GM18499 (cell line): ENCODE results near the gene FSTL5.

Experiments
- ATAC-seq: cut with Tn5 transposase; IDR thresholded peaks from one replicate; pipeline ENCODE4 v1.9.1; 2021; ENCODE audit warnings: moderate number of reproducible peaks; ENCODE audit not compliant: insufficient read depth, unreplicated experiment

Gene FSTL5

GRCh38 chr4:161364681-161365080 is 799.1 kb downstream of the FSTL5 start:
- no peak for ATAC-seq

GRCh38 chr4:161360982-161361381 is 802.8 kb downstream of the FSTL5 start:
- ATAC-seq, result no peak

GRCh38 chr4:161359491-161359890 is 804.3 kb downstream of the FSTL5 start:
- no peak for ATAC-seq

DNA sequence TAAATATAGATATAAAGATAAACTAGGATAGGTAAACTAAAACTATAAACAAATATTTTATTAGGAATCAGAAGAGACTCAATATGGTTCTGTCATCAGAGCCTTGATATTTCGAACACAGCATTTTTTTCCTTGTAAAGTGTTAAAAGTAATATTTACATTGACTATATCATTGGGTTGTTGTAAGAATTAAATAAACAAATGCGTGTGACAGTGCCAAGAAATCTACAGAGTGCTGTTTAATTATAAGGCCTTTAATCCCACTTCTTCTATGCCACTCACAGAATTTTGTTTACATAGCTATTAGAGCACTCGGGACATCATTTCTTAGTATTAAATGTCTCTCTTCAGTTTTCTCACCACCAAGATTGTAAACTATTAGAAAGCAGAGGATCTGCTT is 807.4 kb downstream of the FSTL5 start:
- no peak for ATAC-seq

- no peak for ATAC-seq
Observed at GRCh38 chr4:161350946-161351345, 812.9 kb downstream of the FSTL5 start.

DNA sequence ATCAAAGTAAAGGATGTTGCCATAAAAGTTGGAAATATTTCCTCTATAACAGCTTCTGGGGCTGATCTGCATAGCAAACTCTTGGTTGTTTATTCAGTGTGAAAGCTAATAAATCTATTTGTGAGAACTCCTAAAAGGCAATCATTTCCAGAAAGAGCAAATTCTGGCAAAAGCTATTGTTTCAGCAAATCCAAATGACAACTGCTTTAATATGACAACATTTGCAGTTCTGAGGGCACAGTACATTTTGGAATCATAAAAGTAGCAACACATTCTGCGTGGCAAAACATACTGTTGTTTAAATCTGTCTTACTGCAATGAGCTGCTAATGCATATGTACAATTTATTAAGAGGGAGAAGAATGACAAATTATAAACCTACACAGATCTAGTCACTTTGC is 818.1 kb downstream of the FSTL5 start:
- ATAC-seq, result no peak

GRCh38 chr4:161343569-161343950 is 820.2 kb downstream of the FSTL5 start:
- ATAC-seq, result no peak

DNA sequence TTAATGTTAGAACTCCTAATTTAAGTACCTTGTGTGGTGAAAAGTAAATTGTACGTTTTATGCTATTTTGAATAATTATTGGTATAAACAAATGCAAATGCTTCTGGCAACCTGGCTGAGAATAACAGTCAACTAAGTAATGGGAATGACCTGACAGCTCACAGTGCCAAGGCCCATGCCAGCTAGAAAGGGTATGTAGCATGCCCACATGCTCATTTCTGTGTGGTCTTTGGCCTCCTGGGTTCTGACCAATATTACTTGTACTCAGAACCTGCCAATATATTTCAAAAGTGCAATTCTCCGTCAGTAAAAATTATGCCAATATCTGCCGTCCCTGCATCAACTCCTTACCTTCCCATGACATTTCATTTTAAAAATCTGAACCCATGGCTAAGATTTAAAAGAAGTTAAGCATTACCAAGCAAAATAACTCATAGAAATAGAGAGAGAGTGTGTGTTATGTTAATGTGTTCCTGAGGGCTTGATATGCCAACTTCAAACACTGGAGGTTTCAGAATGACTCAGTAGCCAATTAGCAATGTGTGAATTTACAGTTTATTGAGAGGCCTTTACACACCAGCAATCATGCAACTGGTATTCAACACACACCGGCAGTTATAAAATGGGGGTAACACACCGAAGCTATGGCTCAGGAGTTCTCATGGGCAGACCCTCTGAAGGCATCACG is 820.8 kb downstream of the FSTL5 start:
- no peak for ATAC-seq

GRCh38 chr4:161336621-161337020 is 827.2 kb downstream of the FSTL5 start:
- no peak for ATAC-seq

- ATAC-seq, result no peak
Observed at GRCh38 chr4:161336016-161336530, 827.7 kb downstream of the FSTL5 start.
